GM23248 (cell line): ENCODE results near the gene FXR2. TPM values are rescaled to one million over a fixed set of nuclear protein-coding genes. Genes with fewer than 3 reads are reported as not detected.

Source experiments
- DNase-seq: peaks from one replicate; pipeline ENCODE4 v3.0.0-alpha.2; 2015
- H2AFZ ChIP-seq: fragments of 200-600 bp; sonication (generic); 2 replicates; pipeline ENCODE4 v1.6.1; 2016; ENCODE audit warnings: antibody characterized with exemption
- H3F3A ChIP-seq: fragments of 200-600 bp; sonication (generic); 2 replicates; pipeline ENCODE4 v1.6.1; 2016; ENCODE audit warnings: mild to moderate bottlenecking, antibody characterized with exemption, mixed run types; ENCODE audit not compliant: insufficient read depth
- H3K27ac ChIP-seq: fragments of 200-600 bp; sonication (generic); 2 replicates; pipeline ENCODE4 v1.5.1; 2016; ENCODE audit warnings: mild to moderate bottlenecking
- H3K27me3 ChIP-seq: fragments of 200-600 bp; sonication (generic); replicated peaks from 2 replicates; pipeline ENCODE4 v1.6.1; 2016; ENCODE audit warnings: mild to moderate bottlenecking; ENCODE audit not compliant: insufficient read depth
- H3K36me3 ChIP-seq: fragments of 200-600 bp; sonication (generic); 2 replicates; pipeline ENCODE4 v1.6.1; 2016; ENCODE audit warnings: low read depth, mild to moderate bottlenecking
- H3K4me1 ChIP-seq: fragments of 200-600 bp; sonication (generic); 2 replicates; pipeline ENCODE4 v1.6.1; 2016; ENCODE audit warnings: mild to moderate bottlenecking; ENCODE audit not compliant: insufficient read depth
- H3K4me2 ChIP-seq: fragments of 200-600 bp; sonication (generic); one replicate; pipeline ENCODE4 v1.6.1; 2016; ENCODE audit warnings: mild to moderate bottlenecking; ENCODE audit not compliant: unreplicated experiment
- H3K4me3 ChIP-seq: fragments of 200-600 bp; sonication (generic); 2 replicates; pipeline ENCODE4 v1.5.1; 2016; ENCODE audit warnings: mild to moderate bottlenecking
- H3K79me2 ChIP-seq: fragments of 200-600 bp; sonication (generic); 2 replicates; pipeline ENCODE4 v1.6.1; 2016; ENCODE audit warnings: mild to moderate bottlenecking; ENCODE audit not compliant: insufficient read depth
- H3K9ac ChIP-seq: fragments of 200-600 bp; sonication (generic); 2 replicates; pipeline ENCODE4 v1.6.1; 2016; ENCODE audit warnings: mild to moderate bottlenecking
- H3K9me2 ChIP-seq: fragments of 200-600 bp; sonication (generic); 2 replicates; pipeline ENCODE4 v1.6.1; 2016; ENCODE audit warnings: mixed run types, mild to moderate bottlenecking, moderate library complexity; ENCODE audit not compliant: insufficient read depth
- H3K9me3 ChIP-seq: fragments of 200-600 bp; sonication (generic); one replicate; pipeline ENCODE4 v1.6.1; 2017; ENCODE audit warnings: low read depth
- H4K20me1 ChIP-seq: fragments of 200-600 bp; sonication (generic); 2 replicates; pipeline ENCODE4 v1.6.0; 2016; ENCODE audit not compliant: insufficient read depth
- EZH2 ChIP-seq: fragments of 200-600 bp; sonication (generic); IDR thresholded peaks from 2 replicates; pipeline ENCODE4 v1.6.1; 2018; ENCODE audit warnings: antibody characterized with exemption, mild to moderate bottlenecking; ENCODE audit not compliant: insufficient read depth, poor library complexity, severe bottlenecking
- EZH2phosphoT487 ChIP-seq: fragments of 200-600 bp; sonication (generic); IDR thresholded peaks from 2 replicates; pipeline ENCODE4 v1.6.1; 2018; ENCODE audit warnings: antibody characterized with exemption, moderate library complexity, mild to moderate bottlenecking, low read depth; ENCODE audit not compliant: insufficient read depth
- WGBS, 2 experiments: methylation state at CpG; one replicate each; pipeline ENCODE4 v1.1.6; 2015 to 2017; ENCODE audit warnings: low lambda C conversion rate in 2 of 2, low coverage in 1 of 2; ENCODE audit errors: missing lambda C conversion rate in 2 of 2; 5-methylcytosine and 5-hydroxymethylcytosine counted together
- in situ Hi-C: fragments of 300-500 bp; cut with MboI; formaldehyde crosslinking; loops from 2 replicates; pipeline ENCODE4 v1.15.0; 2020
- polyA plus RNA-seq: library from polyadenylated mRNA; unstranded; fragments of >200 nt; fragmentation: Nextera tagmentation; extraction: Ambion mirVana; gene quantifications from 2 replicates; pipeline ENCODE4 v1.2.1, GENCODE V29; 2016
- small RNA-seq: library from RNA; depleted of rRNA; stranded (forward); fragments of <200 nt; gene quantifications from one replicate; pipeline ENCODE3, GENCODE V24; 2014; ENCODE audit warnings: low read depth, low replicate concordance
- total RNA-seq: library from RNA; depleted of rRNA; stranded (reverse); fragments of >200 nt; shearing (Covaris generic); gene quantifications from 2 replicates; pipeline ENCODE4 v1.2.3, GENCODE V29; 2014; rRNA removed

FXR2 gene
- total and polyA plus RNA-seq, 2 experiments from 2014 or later = 10.9 to 57.1 TPM

GRCh38 chr17:7548585-7549400 is 65.9 kb downstream of the FXR2 start, which contains the start of gene TNFSF12:
Gene TNFSF12, plus strand, starts transcription at chr17:7549058. Its CDS starts 96 bp downstream, at chr17:7549154.
- TF ChIP-seq EZH2phosphoT487 (no peak), EZH2 (no peak)
- no peaks in the 10 kb centered on the region for H3K36me3 ChIP-seq
- no peaks in the 10 kb centered on the region for H3K27me3 ChIP-seq
- in situ Hi-C loops = no loop called here
- 0 out of 2 replicates have a peak, but pooled peaks cover 5% of the 10 kb centered on the region for H3F3A ChIP-seq
- no peaks in the 10 kb centered on the region for H4K20me1 ChIP-seq
- H3K4me1 ChIP-seq = no peaks in the 10 kb centered on the region
- H3K27ac ChIP-seq = no peak within 1 kb of the TSS
- peak within 1 kb of the TSS; percentile 87 for H2AFZ ChIP-seq
- no peaks in the 10 kb centered on the region for H3K9me3 ChIP-seq
- H3K4me2 ChIP-seq = peak within 1 kb of the TSS; percentile 76
- WGBS, 2 experiments = 1 to 2% methylated on average over 23 to 52 of the region's 65 CpGs
- H3K79me2 ChIP-seq = no peaks in the 10 kb centered on the region
- peak; percentile 66 for DNase-seq
- peak within 1 kb of the TSS; percentile 79 for H3K4me3 ChIP-seq
- H3K9me2 ChIP-seq = no peaks in the 10 kb centered on the region
- H3K9ac ChIP-seq = peak within 1 kb of the TSS; percentile 81

- Histone ChIP-seq H3K4me3 (no peak overlapping the region), H3K9ac (no peak overlapping the region), H3K4me1 (no peaks in the 10 kb centered on the region), H3K27me3 (no peaks in the 10 kb centered on the region), H4K20me1 (no peaks in the 10 kb centered on the region), H3K4me2 (no peak overlapping the region), H3K79me2 (no peaks in the 10 kb centered on the region), H3K9me2 (no peaks in the 10 kb centered on the region), H3K9me3 (no peaks in the 10 kb centered on the region), H2AFZ (no peak overlapping the region), H3K27ac (no peak overlapping the region), H3K36me3 (no peaks in the 10 kb centered on the region), H3F3A (0 out of 2 replicates have a peak, but pooled peaks cover 1% of the 10 kb centered on the region)
- no peak for TF ChIP-seq EZH2
- no peak for TF ChIP-seq EZH2phosphoT487
- 64 to 66% methylated on average over 6 of the region's 6 CpGs for WGBS, 2 experiments
- DNase-seq = no peak
- in situ Hi-C loops = no loop called here
Measured at GRCh38 chr17:7544911-7545310, 69.8 kb downstream of the FXR2 start.

Small RNA genes lying within 50 kb of the gene (small RNA-seq; reads per million reads assigned to genes)
- gene CD68 (not detected), gene SNORA48 (not detected), gene SNORD10 (not detected)

Other genes with a start within 250 kb of the FXR2 start
- gene TNK1, start 233.8 kb downstream of the FXR2 start, total RNA-seq = 0.43 and 2.7 TPM in 2 replicates
- gene TNK1, start 233.8 kb downstream of the FXR2 start, polyA plus RNA-seq = 1.1 and 1.2 TPM in 2 replicates
- gene PLSCR3, start 220.4 kb downstream of the FXR2 start, total RNA-seq = 72.8 and 73.9 TPM in 2 replicates
- 136 and 153 TPM in 2 replicates for gene PLSCR3, start 220.4 kb downstream of the FXR2 start, polyA plus RNA-seq
- gene TMEM256, start 210.8 kb downstream of the FXR2 start, total RNA-seq = 18.0 and 59.3 TPM in 2 replicates
- 40.1 and 44.2 TPM in 2 replicates for gene TMEM256, start 210.8 kb downstream of the FXR2 start, polyA plus RNA-seq
- 8.0 and 9.5 TPM in 2 replicates for gene NLGN2, start 207.1 kb downstream of the FXR2 start, total RNA-seq
- 3.3 and 3.5 TPM in 2 replicates for gene NLGN2, start 207.1 kb downstream of the FXR2 start, polyA plus RNA-seq
- not detected in 2 replicates for gene SPEM1, start 194.6 kb downstream of the FXR2 start, total RNA-seq
- not detected in 2 replicates for gene SPEM1, start 194.6 kb downstream of the FXR2 start, polyA plus RNA-seq
- gene SPEM2, start 189.3 kb downstream of the FXR2 start, total RNA-seq = not detected in 2 replicates
- not detected in 2 replicates for gene SPEM2, start 189.3 kb downstream of the FXR2 start, polyA plus RNA-seq
- not detected in 2 replicates for gene SPEM3, start 186.0 kb downstream of the FXR2 start, total RNA-seq
- gene SPEM3, start 186.0 kb downstream of the FXR2 start, polyA plus RNA-seq = not detected in 2 replicates
- 3.2 and 7.7 TPM in 2 replicates for gene TMEM102, start 179.5 kb downstream of the FXR2 start, total RNA-seq
- 3.4 and 4.3 TPM in 2 replicates for gene TMEM102, start 179.5 kb downstream of the FXR2 start, polyA plus RNA-seq
- gene FGF11, start 175.4 kb downstream of the FXR2 start, total RNA-seq = not detected in 2 replicates
- 0.22 and 0.36 TPM in 2 replicates for gene FGF11, start 175.4 kb downstream of the FXR2 start, polyA plus RNA-seq
- gene CHRNB1, start 169.8 kb downstream of the FXR2 start, total RNA-seq = 3.9 and 4.9 TPM in 2 replicates
- gene CHRNB1, start 169.8 kb downstream of the FXR2 start, polyA plus RNA-seq = 3.5 and 4.2 TPM in 2 replicates
- 32.9 and 35.9 TPM in 2 replicates for gene ZBTB4, start 135.3 kb downstream of the FXR2 start, total RNA-seq
- 17.7 and 18.2 TPM in 2 replicates for gene ZBTB4, start 135.3 kb downstream of the FXR2 start, polyA plus RNA-seq
- gene SLC35G6, start 133.5 kb downstream of the FXR2 start, total RNA-seq = not detected in 2 replicates
- gene SLC35G6, start 133.5 kb downstream of the FXR2 start, polyA plus RNA-seq = 0.14 TPM in 1 of 2 replicates, not detected in the other
- gene POLR2A, start 130.5 kb downstream of the FXR2 start, total RNA-seq = 45.9 and 46.2 TPM in 2 replicates
- 74.1 and 75.7 TPM in 2 replicates for gene POLR2A, start 130.5 kb downstream of the FXR2 start, polyA plus RNA-seq
- 21.9 and 34.3 TPM in 2 replicates for gene TNFSF12, start 65.8 kb downstream of the FXR2 start, total RNA-seq
- gene TNFSF12, start 65.8 kb downstream of the FXR2 start, polyA plus RNA-seq = 14.0 and 18.7 TPM in 2 replicates
- 1.5 TPM in 1 of 2 replicates, not detected in the other for gene TNFSF13, start 56.1 kb downstream of the FXR2 start, total RNA-seq
- gene TNFSF13, start 56.1 kb downstream of the FXR2 start, polyA plus RNA-seq = 1.4 and 2.0 TPM in 2 replicates
- gene SENP3, start 53.0 kb downstream of the FXR2 start, total RNA-seq = 82.5 and 111 TPM in 2 replicates
- 1.3 and 1.9 TPM in 2 replicates for gene SENP3, start 53.0 kb downstream of the FXR2 start, polyA plus RNA-seq
- gene CD68, start 35.3 kb downstream of the FXR2 start, total RNA-seq = 51.1 and 55.0 TPM in 2 replicates
- gene CD68, start 35.3 kb downstream of the FXR2 start, polyA plus RNA-seq = 84.5 and 88.1 TPM in 2 replicates
- gene MPDU1, start 31.0 kb downstream of the FXR2 start, total RNA-seq = 127 and 195 TPM in 2 replicates
- gene MPDU1, start 31.0 kb downstream of the FXR2 start, polyA plus RNA-seq = 63.2 and 65.9 TPM in 2 replicates
- 3.9 TPM in 1 of 2 replicates, not detected in the other for gene SOX15, start 24.8 kb downstream of the FXR2 start, total RNA-seq
- gene SOX15, start 24.8 kb downstream of the FXR2 start, polyA plus RNA-seq = 0.71 and 1.1 TPM in 2 replicates
- 21.5 and 31.8 TPM in 2 replicates for gene SAT2, start 12.9 kb upstream of the FXR2 start, total RNA-seq
- 41.4 and 43.5 TPM in 2 replicates for gene SAT2, start 12.9 kb upstream of the FXR2 start, polyA plus RNA-seq
- 6.1 TPM in 1 of 2 replicates, not detected in the other for gene SHBG, start 15.2 kb upstream of the FXR2 start, total RNA-seq
- gene SHBG, start 15.2 kb upstream of the FXR2 start, polyA plus RNA-seq = 0.96 and 1.0 TPM in 2 replicates
- gene ATP1B2, start 36.0 kb upstream of the FXR2 start, total RNA-seq = not detected in 2 replicates
- gene ATP1B2, start 36.0 kb upstream of the FXR2 start, polyA plus RNA-seq = 0.24 TPM in 1 of 2 replicates, not detected in the other
- gene TP53, start 72.6 kb upstream of the FXR2 start, total RNA-seq = 26.2 and 42.7 TPM in 2 replicates
- gene TP53, start 72.6 kb upstream of the FXR2 start, polyA plus RNA-seq = 29.8 and 30.8 TPM in 2 replicates
- 1.6 and 5.9 TPM in 2 replicates for gene WRAP53, start 73.6 kb upstream of the FXR2 start, total RNA-seq
- 11.8 and 13.1 TPM in 2 replicates for gene WRAP53, start 73.6 kb upstream of the FXR2 start, polyA plus RNA-seq
- 1.8 and 3.0 TPM in 2 replicates for gene EFNB3, start 90.3 kb upstream of the FXR2 start, total RNA-seq
- gene EFNB3, start 90.3 kb upstream of the FXR2 start, polyA plus RNA-seq = 0.96 and 0.99 TPM in 2 replicates
- gene DNAH2, start 102.8 kb upstream of the FXR2 start, total RNA-seq = not detected in 2 replicates
- not detected in 2 replicates for gene DNAH2, start 102.8 kb upstream of the FXR2 start, polyA plus RNA-seq
- 0.76 and 1.3 TPM in 2 replicates for gene KDM6B, start 219.3 kb upstream of the FXR2 start, total RNA-seq
- 1.6 and 2.3 TPM in 2 replicates for gene KDM6B, start 219.3 kb upstream of the FXR2 start, polyA plus RNA-seq
- gene TMEM88, start 240.2 kb upstream of the FXR2 start, total RNA-seq = not detected in 2 replicates
- 0.23 TPM in 1 of 2 replicates, not detected in the other for gene TMEM88, start 240.2 kb upstream of the FXR2 start, polyA plus RNA-seq
- 70.4 and 71.5 TPM in 2 replicates for gene NAA38, start 242.7 kb upstream of the FXR2 start, total RNA-seq
- gene NAA38, start 242.7 kb upstream of the FXR2 start, polyA plus RNA-seq = 185 and 196 TPM in 2 replicates
- 11.0 and 20.6 TPM in 2 replicates for gene CYB5D1, start 243.1 kb upstream of the FXR2 start, total RNA-seq
- 8.6 and 9.9 TPM in 2 replicates for gene CYB5D1, start 243.1 kb upstream of the FXR2 start, polyA plus RNA-seq